PC-3 (cell line): ENCODE results near the gene CDK18. TPM values are rescaled to one million over a fixed set of nuclear protein-coding genes. Genes with fewer than 3 reads are reported as not detected.

Source experiments
- ATAC-seq: fragments of 200-7000 bp; cut with Tn5 transposase; 2 replicates; pipeline ENCODE4 v1.9.1; 2020; ENCODE audit warnings: mild to moderate bottlenecking, moderate library complexity
- BruUV-seq: library from RNA; stranded (reverse); fragments of 400-500 nt; replicated peaks from 2 replicates; lab custom pipeline; 2021; lab: Mats Ljungman, UMichigan
- CTCF ChIA-PET: fragments of 300-600 bp; sonication (Branson Sonifier 250); formaldehyde crosslinking; loops from one replicate; lab custom pipeline; 2022; ENCODE audit warnings: antibody characterized with exemption; lab: Charles Lee
- POLR2A ChIA-PET: fragments of 300-600 bp; sonication (Branson Sonifier 250); formaldehyde crosslinking; loops from one replicate; lab custom pipeline; 2022; ENCODE audit warnings: antibody characterized with exemption; ENCODE audit not compliant: unreplicated experiment; lab: Charles Lee
- DNase-seq: peaks from one replicate; pipeline ENCODE4 v3.0.0-alpha.2; 2015
- H2AFZ ChIP-seq: fragments of 300-600 bp; sonication (generic); 2 replicates; pipeline ENCODE4 v1.6.0; 2016; ENCODE audit warnings: antibody characterized with exemption, low read length
- H3F3A ChIP-seq: fragments of 300-600 bp; sonication (generic); one replicate; pipeline ENCODE4 v1.6.0; 2017; ENCODE audit warnings: antibody characterized with exemption, low read length, control low read depth, mild to moderate bottlenecking; ENCODE audit not compliant: unreplicated experiment
- H3K27ac ChIP-seq: fragments of 300-600 bp; sonication (generic); 2 replicates; pipeline ENCODE4 v1.5.1; 2016; ENCODE audit warnings: mild to moderate bottlenecking, low read length
- H3K27me3 ChIP-seq: fragments of 300-600 bp; sonication (generic); 2 replicates; pipeline ENCODE4 v1.6.1; 2016; ENCODE audit warnings: low read length, mixed read lengths
- H3K36me3 ChIP-seq: fragments of 300-600 bp; sonication (generic); 2 replicates; pipeline ENCODE4 v1.6.1; 2016; ENCODE audit warnings: low read depth, mixed run types, low read length, mixed read lengths
- H3K4me1 ChIP-seq: fragments of 300-600 bp; sonication (generic); 2 replicates; pipeline ENCODE4 v1.5.1; 2016; ENCODE audit warnings: low read length; ENCODE audit not compliant: insufficient read depth
- H3K4me2 ChIP-seq: fragments of 300-600 bp; sonication (generic); 2 replicates; pipeline ENCODE4 v1.6.0; 2016; ENCODE audit warnings: low read length
- H3K4me3 ChIP-seq: fragments of 300-600 bp; sonication (generic); 2 replicates; pipeline ENCODE4 v1.5.1; 2016; ENCODE audit warnings: mild to moderate bottlenecking, low read length, mixed read lengths
- H3K79me2 ChIP-seq: fragments of 300-600 bp; sonication (generic); 2 replicates; pipeline ENCODE4 v1.6.1; 2017; ENCODE audit warnings: low read length, mixed read lengths
- H3K9ac ChIP-seq: fragments of 300-600 bp; sonication (generic); 2 replicates; pipeline ENCODE4 v1.6.0; 2016; ENCODE audit warnings: mild to moderate bottlenecking, low read length
- H3K9me2 ChIP-seq: fragments of 300-600 bp; sonication (generic); replicated peaks from 2 replicates; pipeline ENCODE4 v1.6.1; 2016; ENCODE audit warnings: mixed run types, low read length, mixed read lengths
- H3K9me3 ChIP-seq: fragments of 300-600 bp; sonication (generic); 2 replicates; pipeline ENCODE4 v1.6.1; 2016; ENCODE audit warnings: low read length, mixed read lengths
- H4K20me1 ChIP-seq: fragments of 300-600 bp; sonication (generic); 2 replicates; pipeline ENCODE4 v1.6.1; 2016; ENCODE audit warnings: low read length, mixed read lengths
- EZH2 ChIP-seq: fragments of 300-600 bp; sonication (generic); IDR thresholded peaks from one replicate; pipeline ENCODE4 v1.6.1; 2017; ENCODE audit warnings: antibody characterized with exemption, mild to moderate bottlenecking, low read length; ENCODE audit not compliant: unreplicated experiment
- EZH2phosphoT487 ChIP-seq: fragments of 300-600 bp; sonication (generic); IDR thresholded peaks from 2 replicates; pipeline ENCODE4 v1.6.1; 2018; ENCODE audit warnings: mild to moderate bottlenecking, antibody characterized with exemption, low read length, borderline replicate concordance
- intact Hi-C: fragments of 100-400 bp; cut with micrococcal nuclease; formaldehyde crosslinking; loops from 2 replicates; pipeline ENCODE4 v1.9.0; 2023
- total RNA-seq: library from RNA; depleted of rRNA; stranded (reverse); fragments of >200 nt; gene quantifications from 2 replicates; pipeline ENCODE4 v1.2.3, GENCODE V29; 2014
- TF ChIP-seq, protein P1 (sequence below): fragments of 300-600 bp; sonication (generic); conservative IDR thresholded peaks from 2 replicates; pipeline ENCODE4 v1.5.1; 2017; ENCODE audit warnings: antibody characterized with exemption, low read depth, mild to moderate bottlenecking, low read length

The CDK18 gene
- total RNA-seq, 1 experiment from 2014 or later = 13.2 TPM

DNA sequence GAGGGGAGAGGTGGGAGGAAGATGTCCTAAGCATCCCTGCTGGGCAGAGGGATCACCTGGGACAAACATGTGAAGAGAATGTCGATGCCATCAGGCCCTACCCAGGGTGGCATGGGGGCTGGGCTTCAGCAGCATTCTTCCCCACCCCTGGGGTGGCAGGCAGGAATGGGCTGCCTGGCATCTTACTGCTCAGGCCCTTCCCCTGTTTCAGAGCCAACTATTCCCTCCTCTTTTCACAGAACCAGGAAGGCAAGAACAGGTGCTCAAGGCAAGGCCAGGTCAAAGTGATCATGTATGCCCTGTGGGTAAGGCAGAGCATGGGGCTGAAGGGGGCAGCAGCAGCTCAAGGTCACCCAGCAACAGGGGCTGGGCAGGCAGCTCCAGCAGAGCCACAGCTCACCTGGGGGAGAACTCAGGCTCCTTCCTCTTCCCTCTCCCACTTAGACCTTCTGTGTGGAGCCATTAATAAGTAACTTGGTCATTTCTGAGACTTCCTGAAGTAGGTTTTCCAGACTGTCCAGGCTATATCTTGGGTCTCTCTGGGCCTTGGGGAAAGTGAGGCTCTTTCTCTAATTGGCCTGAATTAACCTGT, 70.9 kb downstream of the CDK18 start:
- no peak overlapping the region for H3K27ac ChIP-seq
- H3K9me2 ChIP-seq = no peaks in the 10 kb centered on the region
- CTCF ChIA-PET = interaction anchor here (0.6 kb wide), 1 partner anchor 15 kb away, joined by 3 read pairs; no protein-coding TSS in a partner anchor
- H3K79me2 ChIP-seq = no peaks in the 10 kb centered on the region
- H3K9me3 ChIP-seq = no peaks in the 10 kb centered on the region
- no TSS peak for BruUV-seq
- intact Hi-C loops = no loop called here
- no peak for ATAC-seq
- DNase-seq = no peak
- peaks cover 25% of the 10 kb centered on the region for H3K4me1 ChIP-seq
- no peak for TF ChIP-seq EZH2
- TF ChIP-seq, protein P1, sequence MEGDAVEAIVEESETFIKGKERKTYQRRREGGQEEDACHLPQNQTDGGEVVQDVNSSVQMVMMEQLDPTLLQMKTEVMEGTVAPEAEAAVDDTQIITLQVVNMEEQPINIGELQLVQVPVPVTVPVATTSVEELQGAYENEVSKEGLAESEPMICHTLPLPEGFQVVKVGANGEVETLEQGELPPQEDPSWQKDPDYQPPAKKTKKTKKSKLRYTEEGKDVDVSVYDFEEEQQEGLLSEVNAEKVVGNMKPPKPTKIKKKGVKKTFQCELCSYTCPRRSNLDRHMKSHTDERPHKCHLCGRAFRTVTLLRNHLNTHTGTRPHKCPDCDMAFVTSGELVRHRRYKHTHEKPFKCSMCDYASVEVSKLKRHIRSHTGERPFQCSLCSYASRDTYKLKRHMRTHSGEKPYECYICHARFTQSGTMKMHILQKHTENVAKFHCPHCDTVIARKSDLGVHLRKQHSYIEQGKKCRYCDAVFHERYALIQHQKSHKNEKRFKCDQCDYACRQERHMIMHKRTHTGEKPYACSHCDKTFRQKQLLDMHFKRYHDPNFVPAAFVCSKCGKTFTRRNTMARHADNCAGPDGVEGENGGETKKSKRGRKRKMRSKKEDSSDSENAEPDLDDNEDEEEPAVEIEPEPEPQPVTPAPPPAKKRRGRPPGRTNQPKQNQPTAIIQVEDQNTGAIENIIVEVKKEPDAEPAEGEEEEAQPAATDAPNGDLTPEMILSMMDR = no peak
- no peak for TF ChIP-seq EZH2phosphoT487
- H3K36me3 ChIP-seq = no peaks in the 10 kb centered on the region
- H3K4me3 ChIP-seq = no peak overlapping the region
- H3K4me2 ChIP-seq = no peak overlapping the region
- H2AFZ ChIP-seq = no peak overlapping the region
- H3F3A ChIP-seq = no peaks in the 10 kb centered on the region
- H4K20me1 ChIP-seq = no peaks in the 10 kb centered on the region
- POLR2A ChIA-PET = no interaction called here
- H3K27me3 ChIP-seq = no peaks in the 10 kb centered on the region
- no peak overlapping the region for H3K9ac ChIP-seq

DNA sequence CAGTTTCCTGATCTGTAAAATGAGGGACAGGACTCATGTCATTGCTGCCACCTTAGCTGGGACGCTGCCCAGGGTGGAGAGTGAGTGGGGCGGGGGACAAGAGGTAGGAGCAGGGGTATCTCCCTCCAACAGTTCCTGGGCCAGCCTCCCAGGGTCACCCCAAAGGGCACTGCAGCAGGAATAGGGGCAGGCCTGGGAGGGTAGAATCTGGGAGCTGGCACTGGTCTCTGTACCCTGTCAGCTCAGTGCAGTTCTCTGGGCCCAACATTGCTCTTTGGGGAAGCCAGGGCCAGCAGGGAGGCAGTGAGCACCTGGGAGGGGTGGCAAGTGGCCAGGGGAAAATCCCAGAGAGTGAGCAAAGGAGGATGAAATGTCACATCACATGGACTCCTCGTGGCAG, 71.5 kb downstream of the CDK18 start:
- ATAC-seq = no peak

More for the DNA sequence above, 71.5 kb downstream of the CDK18 start:
- no peak overlapping the region for H3K27ac ChIP-seq
- no peaks in the 10 kb centered on the region for H3K27me3 ChIP-seq
- H3K9me3 ChIP-seq = no peaks in the 10 kb centered on the region
- ChIA-PET CTCF (interaction anchor here (0.6 kb wide), 1 partner anchor 14 kb away, joined by 3 read pairs; no protein-coding TSS in a partner anchor), POLR2A (no interaction called here)
- TF ChIP-seq EZH2 (no peak), EZH2phosphoT487 (no peak)
- TF ChIP-seq, protein P1 = no peak
- no peaks in the 10 kb centered on the region for H3K79me2 ChIP-seq
- no peaks in the 10 kb centered on the region for H3F3A ChIP-seq
- H4K20me1 ChIP-seq = no peaks in the 10 kb centered on the region
- DNase-seq = no peak
- intact Hi-C loops = no loop called here
- no peak overlapping the region for H3K4me2 ChIP-seq
- H3K36me3 ChIP-seq = no peaks in the 10 kb centered on the region
- no TSS peak for BruUV-seq
- no peak overlapping the region for H3K4me3 ChIP-seq
- no peak overlapping the region for H3K9ac ChIP-seq
- peaks cover 25% of the 10 kb centered on the region for H3K4me1 ChIP-seq
- no peaks in the 10 kb centered on the region for H3K9me2 ChIP-seq
- H2AFZ ChIP-seq = no peak overlapping the region
